GM12874 (cell line): ENCODE results near the gene TEX2.

Experiments used
- TF ChIP-seq, protein P1 (sequence below): IDR thresholded peaks from 2 replicates; pipeline ENCODE4 v1.5.1; 2011; ENCODE audit warnings: low read depth, mild to moderate bottlenecking, control low read depth, low read length, moderate library complexity; ENCODE audit not compliant: insufficient read depth

TEX2 gene

GRCh38 chr17:64255764-64256163, 7.3 kb downstream of the TEX2 start:
- TF ChIP-seq, protein P1, sequence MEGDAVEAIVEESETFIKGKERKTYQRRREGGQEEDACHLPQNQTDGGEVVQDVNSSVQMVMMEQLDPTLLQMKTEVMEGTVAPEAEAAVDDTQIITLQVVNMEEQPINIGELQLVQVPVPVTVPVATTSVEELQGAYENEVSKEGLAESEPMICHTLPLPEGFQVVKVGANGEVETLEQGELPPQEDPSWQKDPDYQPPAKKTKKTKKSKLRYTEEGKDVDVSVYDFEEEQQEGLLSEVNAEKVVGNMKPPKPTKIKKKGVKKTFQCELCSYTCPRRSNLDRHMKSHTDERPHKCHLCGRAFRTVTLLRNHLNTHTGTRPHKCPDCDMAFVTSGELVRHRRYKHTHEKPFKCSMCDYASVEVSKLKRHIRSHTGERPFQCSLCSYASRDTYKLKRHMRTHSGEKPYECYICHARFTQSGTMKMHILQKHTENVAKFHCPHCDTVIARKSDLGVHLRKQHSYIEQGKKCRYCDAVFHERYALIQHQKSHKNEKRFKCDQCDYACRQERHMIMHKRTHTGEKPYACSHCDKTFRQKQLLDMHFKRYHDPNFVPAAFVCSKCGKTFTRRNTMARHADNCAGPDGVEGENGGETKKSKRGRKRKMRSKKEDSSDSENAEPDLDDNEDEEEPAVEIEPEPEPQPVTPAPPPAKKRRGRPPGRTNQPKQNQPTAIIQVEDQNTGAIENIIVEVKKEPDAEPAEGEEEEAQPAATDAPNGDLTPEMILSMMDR = no peak

GRCh38 chr17:64254755-64255154, 8.3 kb downstream of the TEX2 start:
- TF ChIP-seq, protein P1 = no peak

GRCh38 chr17:64253470-64253869, 9.6 kb downstream of the TEX2 start:
- TF ChIP-seq, protein P1 = no peak

DNA sequence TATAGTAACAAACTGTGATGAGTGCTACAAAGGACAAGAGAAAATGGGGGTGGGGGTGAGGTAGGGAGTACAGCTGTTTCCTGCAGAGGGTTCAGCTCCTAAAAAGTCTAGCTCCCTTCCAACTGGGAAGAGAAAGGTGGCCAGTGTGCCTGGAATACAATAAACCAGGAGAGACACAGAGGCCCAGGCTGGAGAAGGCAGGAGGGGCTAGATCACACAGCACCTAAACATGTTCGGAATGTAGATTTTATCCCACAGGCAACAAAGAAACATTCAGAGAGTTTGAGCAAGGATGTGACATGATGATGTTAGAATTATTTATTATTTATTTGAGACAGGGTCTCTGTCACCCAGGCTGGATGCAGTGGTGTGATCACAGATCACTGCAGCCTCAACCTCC, 10.2 kb downstream of the TEX2 start:
- TF ChIP-seq, protein P1 = no peak

GRCh38 chr17:64250233-64250835, 12.7 kb downstream of the TEX2 start:
- TF ChIP-seq, protein P1 = no peak

DNA sequence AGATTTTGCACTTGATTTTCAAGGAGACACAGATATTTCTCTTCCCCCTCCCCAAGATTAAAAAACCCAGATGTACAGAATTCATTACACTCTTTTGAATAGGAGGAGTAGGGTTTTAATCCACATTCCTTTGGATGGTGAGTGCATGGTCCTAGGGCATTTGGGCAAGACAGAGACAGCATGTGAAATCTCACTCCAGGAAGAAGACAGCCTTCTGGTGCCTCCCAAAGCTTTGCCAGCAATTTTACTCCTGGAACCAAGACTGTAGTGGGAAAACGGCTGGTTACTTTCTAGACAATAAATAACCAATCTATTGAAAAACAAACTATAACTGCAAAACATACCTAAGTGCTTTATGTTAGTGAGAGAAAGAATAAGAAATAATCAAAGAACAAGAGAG, 15.2 kb downstream of the TEX2 start:
- TF ChIP-seq, protein P1 = no peak

GRCh38 chr17:64245218-64246145, 17.6 kb downstream of the TEX2 start:
- TF ChIP-seq, protein P1 = no peak
